Neural progenitor cell (in vitro differentiated cells): ENCODE results near the gene EYA3.

Source experiments
- CTCF ChIP-seq: fragments of 200-600 bp; sonication (generic); IDR thresholded peaks from 2 replicates; pipeline ENCODE4 v1.5.1; 2017; ENCODE audit warnings: antibody characterized with exemption, mild to moderate bottlenecking
- EZH2 ChIP-seq: fragments of 200-600 bp; sonication (generic); IDR thresholded peaks from 2 replicates; pipeline ENCODE4 v1.6.1; 2017; ENCODE audit warnings: antibody characterized with exemption, mild to moderate bottlenecking, moderate library complexity
- EZH2phosphoT487 ChIP-seq: fragments of 200-600 bp; sonication (generic); IDR thresholded peaks from 2 replicates; pipeline ENCODE4 v1.6.1; 2017; ENCODE audit warnings: antibody characterized with exemption

GRCh38 chr1:27940870-27941560 is 147.4 kb downstream of the EYA3 start:
- TF ChIP-seq CTCF, result no peak
- no peak for TF ChIP-seq EZH2phosphoT487
- TF ChIP-seq EZH2, result no peak
